Mammary epithelial cell (primary cell): ENCODE results near the gene GCAT.

ENCODE experiments used
- EZH2 ChIP-seq: IDR thresholded peaks from 2 replicates; pipeline ENCODE4 v1.6.1; 2012; ENCODE audit warnings: low read length, inconsistent platforms, borderline replicate concordance
- TF ChIP-seq, protein P1 (sequence below), 2 donors: IDR thresholded peaks in 1 of 2; conservative IDR thresholded peaks in 1 of 2; 2 replicates each; pipeline ENCODE4 v1.5.1; 2011 to 2012; ENCODE audit warnings: inconsistent platforms in 2 of 2, low read length in 2 of 2, mild to moderate bottlenecking in 2 of 2, control low read depth in 1 of 2, low read depth in 1 of 2; ENCODE audit not compliant: insufficient read depth in 1 of 2; ENCODE audit errors: extremely low read depth in 1 of 2

DNA sequence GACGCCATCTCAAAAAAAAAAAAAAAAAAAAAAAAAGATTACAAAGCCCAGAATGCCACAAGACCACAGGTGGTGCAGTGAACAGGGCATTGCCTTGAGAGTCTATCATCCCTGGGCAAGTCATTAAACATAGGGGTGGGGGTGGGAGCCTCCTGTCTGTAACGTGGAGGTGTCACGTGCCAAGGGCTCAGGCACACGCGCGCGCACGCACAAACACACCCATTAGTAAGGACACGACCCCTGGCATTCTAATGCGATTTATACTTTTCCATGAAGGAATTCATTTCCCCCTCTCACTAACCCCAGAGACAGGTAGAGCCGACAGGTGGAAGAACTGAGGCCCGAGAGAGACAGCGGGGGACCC lies 5.8 kb upstream of the GCAT start:
- TF ChIP-seq, protein P1, sequence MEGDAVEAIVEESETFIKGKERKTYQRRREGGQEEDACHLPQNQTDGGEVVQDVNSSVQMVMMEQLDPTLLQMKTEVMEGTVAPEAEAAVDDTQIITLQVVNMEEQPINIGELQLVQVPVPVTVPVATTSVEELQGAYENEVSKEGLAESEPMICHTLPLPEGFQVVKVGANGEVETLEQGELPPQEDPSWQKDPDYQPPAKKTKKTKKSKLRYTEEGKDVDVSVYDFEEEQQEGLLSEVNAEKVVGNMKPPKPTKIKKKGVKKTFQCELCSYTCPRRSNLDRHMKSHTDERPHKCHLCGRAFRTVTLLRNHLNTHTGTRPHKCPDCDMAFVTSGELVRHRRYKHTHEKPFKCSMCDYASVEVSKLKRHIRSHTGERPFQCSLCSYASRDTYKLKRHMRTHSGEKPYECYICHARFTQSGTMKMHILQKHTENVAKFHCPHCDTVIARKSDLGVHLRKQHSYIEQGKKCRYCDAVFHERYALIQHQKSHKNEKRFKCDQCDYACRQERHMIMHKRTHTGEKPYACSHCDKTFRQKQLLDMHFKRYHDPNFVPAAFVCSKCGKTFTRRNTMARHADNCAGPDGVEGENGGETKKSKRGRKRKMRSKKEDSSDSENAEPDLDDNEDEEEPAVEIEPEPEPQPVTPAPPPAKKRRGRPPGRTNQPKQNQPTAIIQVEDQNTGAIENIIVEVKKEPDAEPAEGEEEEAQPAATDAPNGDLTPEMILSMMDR (conservative IDR thresholded peaks at IDR 0.05 in 1 of 2, IDR thresholded peaks at IDR 0.05 in 1 of 2; ENCODE audit: extremely low read depth in 1 of 2, insufficient read depth in 1 of 2, low read depth in 1 of 2, low read length in 2 of 2): no peak
- TF ChIP-seq EZH2: no peak
